ENCODE measurements around the gene TTLL6. TPM values are rescaled to one million over a fixed set of nuclear protein-coding genes. Genes with fewer than 3 reads are reported as not detected.
"Not testable (repeated sequence)": the region's sequence is repeated elsewhere in the genome, so short reads cannot be mapped to it uniquely, and the experiment has no call there.

The TTLL6 gene
- total RNA-seq, 2 donors from 2014 or later: not detected

GRCh38 chr17:48724251-48725003 lies 92.6 kb downstream of the TTLL6 start:
- DNase-seq (ENCODE audit: low spot score) (peak; percentile 76), ATAC-seq (peak; percentile 70 to 78)
- Mint-ChIP-seq H3K27ac (peak overlapping the region; percentile 53 to 85), H3K4me3 (peak overlapping the region; percentile 83), H3K9me3 (no peaks in the 10 kb centered on the region), H3K4me1 (ENCODE audit: low read depth in 2 of 2) (peaks cover 27 to 36% of the 10 kb centered on the region in 2 donors), H3K36me3 (no peaks in the 10 kb centered on the region), H3K27me3 (peaks cover 52 to 74% of the 10 kb centered on the region in 2 donors)

DNA sequence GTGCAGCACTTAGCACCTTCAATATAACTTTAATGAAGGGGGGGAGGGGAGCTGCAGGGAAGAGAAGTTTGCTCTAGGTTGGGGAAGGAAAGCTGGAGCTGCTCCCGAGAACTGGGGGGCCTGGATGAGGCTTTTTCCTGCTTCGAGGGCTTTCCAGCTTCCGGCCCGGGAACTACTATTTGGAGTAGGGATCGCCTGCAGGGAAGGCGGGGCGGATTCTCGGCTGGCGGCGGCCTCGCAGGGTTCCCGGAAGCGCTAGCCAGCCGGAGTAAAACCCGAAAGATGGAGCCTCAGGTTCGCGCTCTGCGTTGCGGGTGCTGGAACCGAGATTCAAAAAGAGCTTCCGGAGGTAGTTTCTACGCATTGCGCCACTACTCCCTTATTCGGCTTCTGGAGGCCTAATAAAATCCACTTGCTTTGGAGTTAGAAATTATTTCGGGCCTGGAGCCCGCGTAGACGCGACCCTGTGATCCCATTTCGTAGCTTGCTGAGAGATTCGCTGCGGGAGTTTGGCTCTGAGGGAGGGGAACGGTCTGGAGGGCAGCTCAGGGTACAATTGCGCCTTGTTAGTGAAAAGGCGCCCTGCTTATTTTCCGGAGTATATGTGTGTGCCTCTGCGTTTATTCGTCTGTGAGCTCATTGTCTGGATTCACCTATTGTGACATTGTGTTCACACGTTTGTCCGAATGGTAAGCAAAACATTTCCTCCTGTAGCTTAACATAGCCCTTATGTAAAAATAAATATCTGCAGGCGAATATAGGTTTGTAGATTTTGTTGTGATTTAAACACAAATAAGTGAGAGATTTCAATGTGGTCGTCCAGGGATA lies 93.4 kb downstream of the TTLL6 start:
- ATAC-seq: peak in 1 of 2 donors; percentile 57
- no peaks in the 10 kb centered on the region for H3K9me3 Mint-ChIP-seq
- DNase-seq (ENCODE audit: low spot score): peak; percentile 68
- H3K27me3 Mint-ChIP-seq: peaks cover 50 to 69% of the 10 kb centered on the region in 2 donors
- no peaks in the 10 kb centered on the region for H3K36me3 Mint-ChIP-seq
- H3K4me1 Mint-ChIP-seq (ENCODE audit: low read depth in 2 of 2): peaks cover 22 to 33% of the 10 kb centered on the region in 2 donors
- peak overlapping the region; percentile 53 to 85 for H3K27ac Mint-ChIP-seq
- H3K4me3 Mint-ChIP-seq: peak overlapping the region; percentile 83

DNA sequence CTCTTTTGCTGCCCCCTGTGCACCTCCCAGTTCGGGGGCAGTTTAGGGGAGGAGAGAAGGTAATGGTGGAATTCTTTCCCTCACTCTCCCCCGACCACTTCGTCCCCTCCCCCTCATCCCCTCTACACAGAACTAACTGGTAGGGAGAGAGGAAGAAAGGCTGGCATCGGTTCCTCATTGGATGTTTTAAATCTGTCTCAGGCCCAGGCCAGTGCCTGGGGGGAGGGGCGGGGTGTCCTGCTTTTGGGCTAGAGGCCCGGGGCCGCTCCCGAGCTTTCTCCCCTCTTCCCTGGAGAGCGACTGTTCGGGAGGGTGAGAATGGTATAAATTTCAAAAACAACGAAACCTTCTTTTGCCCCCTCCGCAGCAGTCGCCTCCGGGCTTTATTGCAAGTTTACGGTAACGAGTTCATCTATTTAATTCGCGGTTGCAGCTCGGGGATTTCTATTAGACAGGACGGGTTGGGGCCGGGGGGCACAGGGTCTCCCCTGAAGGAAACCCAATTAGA lies 94.1 kb downstream of the TTLL6 start, which contains the start of gene PRAC2:
Gene PRAC2 (plus strand): TSS at position 271 of the 508 bp plus-strand sequence. CDS start 1,226 bp downstream, outside the sequence.
- H3K27ac Mint-ChIP-seq: peak within 1 kb of the TSS; percentile 53 to 85
- H3K9me3 Mint-ChIP-seq: no peaks in the 10 kb centered on the region
- H3K4me1 Mint-ChIP-seq (ENCODE audit: low read depth in 2 of 2): peaks cover 20 to 36% of the 10 kb centered on the region in 2 donors
- H3K36me3 Mint-ChIP-seq: no peaks in the 10 kb centered on the region
- peak within 1 kb of the TSS; percentile 83 for H3K4me3 Mint-ChIP-seq
- ATAC-seq: no peak
- H3K27me3 Mint-ChIP-seq: peaks cover 55 to 70% of the 10 kb centered on the region in 2 donors
- no peak for DNase-seq (ENCODE audit: low spot score)

DNA sequence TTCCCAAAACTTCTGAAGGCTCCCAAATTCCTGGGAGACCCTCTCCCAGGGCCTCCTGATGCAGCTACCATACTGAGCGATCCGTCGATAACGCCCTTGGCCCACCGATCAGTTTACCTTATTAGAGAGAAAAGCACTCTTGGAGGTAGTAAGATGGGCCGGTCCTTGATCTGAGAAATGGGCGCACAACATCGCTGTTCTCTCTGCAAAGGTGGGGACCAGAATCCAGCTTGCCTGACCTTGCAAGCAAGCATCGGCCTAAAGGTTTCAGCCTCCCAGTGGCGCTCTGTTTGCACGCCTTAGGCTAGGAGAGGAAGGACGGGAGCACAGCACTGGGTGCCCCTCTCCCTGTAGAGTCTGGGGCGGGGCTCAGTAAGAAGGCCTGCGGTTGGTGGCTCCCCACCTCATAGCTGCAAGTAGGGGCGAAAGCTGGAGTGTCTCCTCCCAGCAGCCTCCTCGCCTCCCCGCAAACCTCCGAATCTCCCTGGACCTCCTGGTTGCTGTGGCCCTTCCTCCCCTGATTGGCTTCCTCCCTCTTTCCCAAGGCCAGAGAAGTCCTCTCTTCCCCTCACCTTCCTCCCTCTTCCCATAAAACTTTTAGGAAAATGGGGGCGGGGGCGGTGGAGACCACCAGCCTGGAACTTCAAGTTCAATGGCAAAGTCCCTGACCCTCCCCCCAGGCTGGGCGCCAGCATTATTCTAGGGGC lies 94.7 kb downstream of the TTLL6 start, which contains the start of gene PRAC1:
Gene PRAC1 (minus strand): TSS at position 318 of the 707 bp plus-strand sequence. CDS start 126 bp downstream, at position 192.
- DNase-seq (ENCODE audit: low spot score) (no peak), ATAC-seq (no peak)
- H3K36me3 Mint-ChIP-seq: no peaks in the 10 kb centered on the region
- H3K4me1 Mint-ChIP-seq (ENCODE audit: low read depth in 2 of 2): peaks cover 20 to 38% of the 10 kb centered on the region in 2 donors
- peaks cover 53 to 70% of the 10 kb centered on the region in 2 donors for H3K27me3 Mint-ChIP-seq
- no peak within 1 kb of the TSS for H3K27ac Mint-ChIP-seq
- H3K9me3 Mint-ChIP-seq: no peaks in the 10 kb centered on the region
- peak within 1 kb of the TSS; percentile 83 for H3K4me3 Mint-ChIP-seq

GRCh38 chr17:48721009-48721402 lies 96.0 kb downstream of the TTLL6 start:
- ATAC-seq (no peak), DNase-seq (ENCODE audit: low spot score) (no peak)
- Mint-ChIP-seq H3K27me3 (peaks cover 44 to 60% of the 10 kb centered on the region in 2 donors), H3K4me3 (no peak overlapping the region), H3K4me1 (ENCODE audit: low read depth in 2 of 2) (peaks cover 20 to 38% of the 10 kb centered on the region in 2 donors), H3K36me3 (no peaks in the 10 kb centered on the region), H3K9me3 (no peaks in the 10 kb centered on the region), H3K27ac (peak overlapping the region in 1 of 2 donors; percentile 27)

GRCh38 chr17:48720266-48721008 lies 96.6 kb downstream of the TTLL6 start:
- DNase-seq (ENCODE audit: low spot score) (no peak), ATAC-seq (no peak)
- no peaks in the 10 kb centered on the region for H3K36me3 Mint-ChIP-seq
- H3K4me1 Mint-ChIP-seq (ENCODE audit: low read depth in 2 of 2): peaks cover 20 to 38% of the 10 kb centered on the region in 2 donors
- H3K9me3 Mint-ChIP-seq: no peaks in the 10 kb centered on the region
- peaks cover 41 to 57% of the 10 kb centered on the region in 2 donors for H3K27me3 Mint-ChIP-seq
- H3K27ac Mint-ChIP-seq: peak overlapping the region; percentile 3 to 27
- H3K4me3 Mint-ChIP-seq: peak overlapping the region; percentile 58

DNA sequence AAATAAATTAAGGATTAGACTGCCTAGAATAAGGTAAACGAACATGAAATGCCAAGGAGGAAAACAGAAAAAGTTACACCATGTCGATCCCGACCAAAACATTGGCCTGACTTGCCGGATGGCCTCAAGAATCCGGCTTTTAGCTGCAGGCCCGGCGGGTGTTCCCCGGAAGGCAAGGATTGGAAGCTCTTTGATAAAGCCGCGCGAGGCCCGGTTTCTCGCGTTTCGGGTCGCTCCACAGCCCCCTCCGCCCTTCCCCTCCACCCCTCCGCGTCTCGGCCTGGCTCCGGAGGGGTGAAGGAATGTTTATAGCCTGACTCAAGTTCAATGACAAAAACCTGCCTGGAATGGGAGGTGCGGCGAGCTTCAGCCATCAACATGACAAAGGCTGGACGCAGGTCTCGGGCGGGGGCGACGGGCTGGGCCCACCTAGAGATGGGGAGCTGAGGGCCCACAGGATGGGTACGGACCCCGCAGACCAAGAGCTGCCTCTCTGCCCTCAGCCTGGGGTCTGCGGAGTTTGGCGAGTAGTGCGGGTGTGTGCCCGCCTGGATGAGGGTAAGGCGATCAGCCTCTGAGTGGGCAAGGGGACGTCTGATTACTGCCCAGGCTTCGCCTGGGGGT lies 97.3 kb downstream of the TTLL6 start:
- H3K27me3 Mint-ChIP-seq: peaks cover 37 to 54% of the 10 kb centered on the region in 2 donors
- H3K36me3 Mint-ChIP-seq: no peaks in the 10 kb centered on the region
- H3K27ac Mint-ChIP-seq: no peak overlapping the region
- no peak overlapping the region for H3K4me3 Mint-ChIP-seq
- DNase-seq (ENCODE audit: low spot score) (no peak), ATAC-seq (no peak)
- H3K9me3 Mint-ChIP-seq: no peaks in the 10 kb centered on the region
- H3K4me1 Mint-ChIP-seq (ENCODE audit: low read depth in 2 of 2): peaks cover 15 to 34% of the 10 kb centered on the region in 2 donors

DNA sequence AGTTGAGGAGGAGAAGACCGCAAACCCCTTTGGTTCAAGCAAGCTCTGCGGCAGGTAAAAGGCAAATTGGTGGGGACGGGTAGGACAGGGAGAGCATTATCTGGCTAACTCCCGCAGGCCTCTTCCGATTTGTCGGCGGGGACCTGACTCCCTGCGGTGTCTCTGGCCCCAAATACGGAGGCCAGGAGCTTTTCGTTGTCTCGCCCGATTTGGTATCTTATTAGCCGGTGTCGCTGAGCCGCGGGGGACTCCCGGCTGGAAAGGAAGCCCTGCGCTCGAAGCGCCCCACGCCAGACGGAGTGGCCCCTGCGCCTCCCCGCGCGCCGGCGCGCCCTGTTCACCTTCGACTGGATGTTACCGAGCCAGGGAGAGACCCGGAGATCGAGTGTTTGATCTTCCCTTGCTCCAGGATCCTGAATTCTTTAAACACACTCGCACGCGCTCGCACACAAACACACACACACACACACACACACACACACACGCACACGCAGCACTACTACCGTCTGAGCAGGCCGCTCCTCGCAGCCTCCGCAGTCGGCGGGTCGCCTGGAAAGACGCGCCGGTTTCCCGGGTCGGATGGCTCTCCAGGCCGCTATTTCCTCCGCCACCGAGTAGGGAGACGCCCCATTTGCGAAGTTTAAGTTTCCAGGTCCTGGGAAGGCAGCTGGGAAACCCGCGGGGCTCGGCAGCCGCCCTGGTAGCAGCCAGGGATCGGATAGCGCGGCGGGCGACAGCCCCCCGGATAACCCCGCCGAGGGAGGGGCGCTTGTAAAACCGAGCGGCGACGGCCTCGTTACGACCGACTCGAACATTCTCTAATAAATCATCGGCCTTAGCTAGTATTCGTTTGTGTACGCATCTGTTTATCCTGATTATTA lies 98.0 kb downstream of the TTLL6 start:
- H3K27ac Mint-ChIP-seq: no peak overlapping the region
- ATAC-seq (peak in 1 of 2 donors; percentile 28), DNase-seq (ENCODE audit: low spot score) (no peak)
- no peaks in the 10 kb centered on the region for H3K36me3 Mint-ChIP-seq
- peaks cover 34 to 54% of the 10 kb centered on the region in 2 donors for H3K27me3 Mint-ChIP-seq
- no peak overlapping the region for H3K4me3 Mint-ChIP-seq
- peaks cover 9 to 27% of the 10 kb centered on the region in 2 donors for H3K4me1 Mint-ChIP-seq (ENCODE audit: low read depth in 2 of 2)
- no peaks in the 10 kb centered on the region for H3K9me3 Mint-ChIP-seq

DNA sequence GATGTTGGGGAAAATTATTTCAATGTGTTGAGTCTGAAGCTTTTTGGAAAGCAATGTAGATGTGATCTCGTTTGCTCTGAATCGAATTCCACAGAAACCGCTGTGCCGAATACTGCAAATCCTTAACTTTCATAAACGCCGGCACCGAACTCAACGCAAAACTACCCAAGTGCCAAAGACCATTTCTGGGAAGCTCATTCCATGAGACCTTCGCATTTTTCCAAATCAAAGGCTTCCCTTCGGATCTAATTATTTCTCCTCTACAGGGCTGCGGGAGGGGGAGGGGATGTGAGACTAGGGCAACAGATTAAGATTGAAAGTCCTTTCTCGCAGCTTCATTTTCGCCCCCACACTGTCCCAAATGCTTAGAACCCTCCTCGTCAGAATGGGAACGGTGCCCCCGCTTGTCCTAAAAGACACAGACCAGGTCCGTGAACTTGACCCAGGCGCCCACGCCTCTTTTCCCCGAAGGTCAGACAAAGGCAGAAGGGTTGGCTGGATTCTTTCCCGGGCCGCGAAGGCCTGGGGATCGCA lies 98.7 kb downstream of the TTLL6 start:
- H3K4me3 Mint-ChIP-seq: no peak overlapping the region
- no peak overlapping the region for H3K27ac Mint-ChIP-seq
- H3K27me3 Mint-ChIP-seq: peaks cover 32 to 54% of the 10 kb centered on the region in 2 donors
- H3K36me3 Mint-ChIP-seq: no peaks in the 10 kb centered on the region
- ATAC-seq: no peak
- H3K4me1 Mint-ChIP-seq (ENCODE audit: low read depth in 2 of 2): peaks cover 5 to 20% of the 10 kb centered on the region in 2 donors
- H3K9me3 Mint-ChIP-seq: no peaks in the 10 kb centered on the region
- DNase-seq (ENCODE audit: low spot score): no peak

GRCh38 chr17:48717367-48718226 lies 99.4 kb downstream of the TTLL6 start:
- ATAC-seq: no peak
- H3K4me3 Mint-ChIP-seq: no peak overlapping the region
- H3K4me1 Mint-ChIP-seq (ENCODE audit: low read depth in 2 of 2): peaks cover 5 to 18% of the 10 kb centered on the region in 2 donors
- H3K9me3 Mint-ChIP-seq: no peaks in the 10 kb centered on the region
- H3K36me3 Mint-ChIP-seq: no peaks in the 10 kb centered on the region
- no peak overlapping the region for H3K27ac Mint-ChIP-seq
- no peak for DNase-seq (ENCODE audit: low spot score)
- H3K27me3 Mint-ChIP-seq: peaks cover 34 to 58% of the 10 kb centered on the region in 2 donors

DNA sequence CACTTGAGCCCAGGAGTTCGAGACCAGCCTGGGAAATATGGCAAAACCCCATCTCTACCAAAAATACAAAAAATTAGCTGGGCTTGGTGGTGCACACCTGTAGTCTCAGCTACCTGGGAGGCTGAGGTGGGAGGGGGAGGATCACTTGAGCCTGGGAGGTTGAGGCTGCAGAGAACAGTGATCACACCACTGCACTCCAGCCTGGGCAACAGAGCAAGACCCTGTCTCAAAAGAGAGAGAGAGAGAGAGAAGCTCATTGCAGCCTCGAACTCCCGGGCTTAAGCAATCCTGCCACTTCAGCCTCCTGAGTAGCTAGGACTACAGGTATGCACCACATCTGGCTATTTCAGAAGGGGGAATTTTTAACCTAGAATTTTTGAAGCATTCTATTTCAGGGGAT lies 100.5 kb downstream of the TTLL6 start:
- Mint-ChIP-seq H3K27me3 (peaks cover 31 to 55% of the 10 kb centered on the region in 2 donors), H3K4me1 (ENCODE audit: low read depth in 2 of 2) (peaks cover 5 to 18% of the 10 kb centered on the region in 2 donors)
- DNase-seq (ENCODE audit: low spot score); H3K4me3 Mint-ChIP-seq; H3K27ac Mint-ChIP-seq; H3K9me3 Mint-ChIP-seq; H3K36me3 Mint-ChIP-seq; ATAC-seq: not testable (repeated sequence)
